ENCODE measurements around the gene WDR17.

DNA sequence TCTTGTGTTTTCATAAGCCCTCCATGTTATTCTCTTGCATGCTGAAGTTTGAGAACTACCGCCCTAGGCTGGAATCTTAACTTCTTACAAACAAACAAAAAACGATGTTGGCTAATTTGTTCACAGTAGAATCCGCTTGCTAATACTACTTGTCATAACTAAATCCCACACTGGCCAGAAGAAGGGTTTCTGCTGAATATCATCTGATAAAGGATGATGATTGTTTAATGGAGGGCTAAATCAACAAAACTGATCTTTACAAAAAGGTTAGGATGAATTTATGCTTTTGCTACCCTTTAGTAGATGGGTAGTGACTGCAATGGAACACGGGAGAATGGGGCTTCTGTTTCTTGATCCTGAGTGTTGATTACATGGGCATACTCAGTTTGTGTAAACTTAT is 87.5 kb downstream of the WDR17 start:
- TF ChIP-seq GATA3 (IDR thresholded peaks at IDR 0.05; ENCODE audit: low read depth, low read length) (peak; percentile 74; the same call in 1 of the 2 replicates), GATA2 (IDR thresholded peaks at IDR 0.05; ENCODE audit: low read depth, low read length) (peak; percentile 77)
